HepG2 (cell line): Measurements from ENCODE around the gene GPX2. TPM values are rescaled to one million over a fixed set of nuclear protein-coding genes. Genes with fewer than 3 reads are reported as not detected.

Experiments used
- BCL3 ChIP-seq: sonication (generic); formaldehyde crosslinking; IDR thresholded peaks from 2 replicates; pipeline ENCODE4 v1.5.1; 2020; ENCODE audit warnings: mild to moderate bottlenecking, missing genetic modification reagents, moderate library complexity
- CEBPB ChIP-seq: IDR thresholded peaks from 2 replicates; pipeline ENCODE4 v1.6.1; 2011; ENCODE audit warnings: low read depth, low read length, improper control_type of control experiment, borderline replicate concordance
- CTCF ChIP-seq: sonication (generic); formaldehyde crosslinking; IDR thresholded peaks from 2 replicates; pipeline ENCODE4 v1.5.0; 2020; ENCODE audit warnings: mild to moderate bottlenecking, missing genetic modification reagents, moderate library complexity
- E2F1 ChIP-seq: sonication (generic); formaldehyde crosslinking; IDR thresholded peaks from 2 replicates; pipeline ENCODE4 v1.5.0; 2020; ENCODE audit warnings: missing genetic modification reagents
- FOXP4 ChIP-seq: sonication (generic); formaldehyde crosslinking; IDR thresholded peaks from 2 replicates; pipeline ENCODE4 v1.4.0; 2020; ENCODE audit warnings: missing genetic modification reagents
- GTF2F1 ChIP-seq: fragments of 150-350 bp; IDR thresholded peaks from 2 replicates; pipeline ENCODE4 v1.6.1; 2014; ENCODE audit warnings: low read length
- HIVEP1 ChIP-seq: sonication (generic); formaldehyde crosslinking; IDR thresholded peaks from 2 replicates; pipeline ENCODE4 v1.4.0; 2020; ENCODE audit warnings: mild to moderate bottlenecking, missing genetic modification reagents
- HMG20B ChIP-seq: conservative IDR thresholded peaks from 2 replicates; pipeline ENCODE4 v1.6.1; 2016; ENCODE audit warnings: missing genetic modification reagents, missing compliant biosample characterization
- HNRNPH1 ChIP-seq: fragments of 200-400 bp; formaldehyde crosslinking; optimal IDR thresholded peaks from 2 replicates; pipeline ENCODE3; 2017; ENCODE audit warnings: mild to moderate bottlenecking, low read depth, low read length
- IKZF1 ChIP-seq: fragments of 450-650 bp; IDR thresholded peaks from 2 replicates; pipeline ENCODE4 v1.7.1; 2016
- NFRKB ChIP-seq: fragments of 450-650 bp; IDR thresholded peaks from 2 replicates; pipeline ENCODE4 v1.6.1; 2017
- NRL ChIP-seq: sonication (generic); formaldehyde crosslinking; IDR thresholded peaks from 2 replicates; pipeline ENCODE4 v1.5.0; 2020; ENCODE audit warnings: missing genetic modification reagents, mild to moderate bottlenecking, moderate library complexity, borderline replicate concordance
- PAX8 ChIP-seq: sonication (generic); formaldehyde crosslinking; IDR thresholded peaks from 2 replicates; pipeline ENCODE4 v1.8.0; 2022; ENCODE audit warnings: mild to moderate bottlenecking, missing genetic modification reagents, borderline replicate concordance
- PPARG ChIP-seq: conservative IDR thresholded peaks from 2 replicates; pipeline ENCODE4 v1.6.1; 2016; ENCODE audit warnings: missing biosample characterization, missing genetic modification reagents
- PRMT3 ChIP-seq: sonication (generic); formaldehyde crosslinking; IDR thresholded peaks from 2 replicates; pipeline ENCODE4 v1.8.1; 2022; ENCODE audit warnings: low read depth, mild to moderate bottlenecking, moderate library complexity, missing genetic modification reagents, borderline replicate concordance
- REPIN1 ChIP-seq: sonication (generic); formaldehyde crosslinking; IDR thresholded peaks from 2 replicates; pipeline ENCODE4 v1.8.0; 2022; ENCODE audit warnings: missing genetic modification reagents, low read depth, mild to moderate bottlenecking, borderline replicate concordance
- RXRB ChIP-seq: IDR thresholded peaks from 2 replicates; pipeline ENCODE4 v1.6.1; 2016; ENCODE audit warnings: borderline replicate concordance, missing genetic modification reagents, missing compliant biosample characterization
- SNAPC2 ChIP-seq: sonication (generic); formaldehyde crosslinking; IDR thresholded peaks from 2 replicates; pipeline ENCODE4 v1.8.1; 2022; ENCODE audit warnings: mild to moderate bottlenecking, missing genetic modification reagents
- STAG1 ChIP-seq: sonication (generic); formaldehyde crosslinking; IDR thresholded peaks from 2 replicates; pipeline ENCODE4 v1.4.0; 2020; ENCODE audit warnings: missing genetic modification reagents
- YY1 ChIP-seq: IDR thresholded peaks from 2 replicates; pipeline ENCODE4 v1.6.1; 2011; ENCODE audit warnings: low read length, low read depth, moderate library complexity, mild to moderate bottlenecking; ENCODE audit not compliant: insufficient read depth, insufficient replicate concordance
- ZNF136 ChIP-seq: sonication (generic); formaldehyde crosslinking; IDR thresholded peaks from 2 replicates; pipeline ENCODE4 v1.8.1; 2022; ENCODE audit warnings: low read depth, mild to moderate bottlenecking, moderate library complexity, missing genetic modification reagents
- ZNF207 ChIP-seq: fragments of 450-650 bp; IDR thresholded peaks from 2 replicates; pipeline ENCODE4 v1.6.1; 2016; ENCODE audit warnings: antibody characterized with exemption, borderline replicate concordance
- ZNF3 ChIP-seq: IDR thresholded peaks from 2 replicates; pipeline ENCODE4 v1.7.0; 2017; ENCODE audit warnings: inconsistent platforms
- polyA plus RNA-seq, 8 experiments: library from polyadenylated mRNA; depleted of rRNA in 3 of 8; stranded (reverse) in 7 of 8; unstranded in 1 of 8; fragments of >200 nt; fragmentation: Illumina TruSeq in 4 of 8; extraction: Trizol in 4 of 8; gene quantifications; 2 replicates each; pipeline versions ENCODE4 v1.2.1 to v1.2.3, GENCODE V29; 2011 to 2016; ENCODE audit warnings: low read depth in 4 of 8, missing spikeins in 1 of 8, mixed read lengths in 1 of 8; ENCODE audit not compliant: insufficient read depth in 1 of 8
- total RNA-seq, 5 experiments: library from RNA; depleted of rRNA; stranded (reverse); fragments of >200 nt; fragmentation: Illumina TruSeq; extraction: Trizol; gene quantifications; 2 replicates each; pipeline ENCODE4 v1.2.3, GENCODE V29; 2016; ENCODE audit warnings: low read depth in 1 of 5

GPX2 gene
- total and polyA plus RNA-seq, 2 of the 13 experiments (the other 11 are each of a cell fraction or from before 2014, with no cell fraction given), result 526 to 674 TPM

- TF ChIP-seq CEBPB (no peak), PAX8 (CRISPR knock-in tag) (no peak), ZNF3 (CRISPR knock-in tag) (no peak), NFRKB (no peak), HMG20B (no peak), PRMT3 (CRISPR knock-in tag) (no peak), FOXP4 (CRISPR knock-in tag) (peak; percentile 34; the same call in 1 of the 2 replicates), REPIN1 (CRISPR knock-in tag) (no peak), E2F1 (CRISPR knock-in tag) (no peak), GTF2F1 (no peak), YY1 (no peak), ZNF136 (CRISPR knock-in tag) (no peak), SNAPC2 (no peak), ZNF207 (no peak), STAG1 (no peak), RXRB (CRISPR knock-in tag) (0 out of 2 replicates have a peak, but pooled peaks have one; percentile 20), NRL (CRISPR knock-in tag) (peak; percentile 50; the same call in 1 of the 2 replicates), IKZF1 (no peak), PPARG (CRISPR knock-in tag) (peak; percentile 52; the same call in 1 of the 2 replicates), CTCF (CRISPR knock-in tag) (no peak), HIVEP1 (CRISPR knock-in tag) (no peak), HNRNPH1 (no peak), BCL3 (no peak)
Measured at GRCh38 chr14:64947710-64948611, 5.4 kb upstream of the GPX2 start (continued).
